ENCODE measurements around the gene HS1BP3. TPM values are rescaled to one million over a fixed set of nuclear protein-coding genes. Genes with fewer than 3 reads are reported as not detected.

Gene HS1BP3
- total and polyA plus RNA-seq, 9 of the 15 experiments (the other 6 are each of a cell fraction or from before 2014, with no cell fraction given) = 0.41 to 8.3 (median 5.9) TPM

DNA sequence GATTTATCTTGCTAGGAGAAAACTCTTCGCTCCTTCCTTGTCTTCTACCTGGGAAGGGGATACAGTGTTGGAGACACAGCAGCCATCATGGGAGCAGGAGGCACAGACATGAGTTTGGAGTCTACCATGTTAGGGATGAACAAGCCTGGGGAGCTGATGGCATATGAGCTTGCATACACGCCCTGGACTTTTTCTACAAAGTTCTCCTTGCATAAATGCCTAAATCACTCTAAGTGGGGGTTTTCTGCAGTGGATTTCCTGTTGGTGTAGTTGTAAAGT, 3.6 kb upstream of the HS1BP3 start (continued):
- no peak for TF ChIP-seq ZZZ3 (IDR thresholded peaks at IDR 0.05)
- no peak for TF ChIP-seq ZKSCAN1 (IDR thresholded peaks at IDR 0.05; ENCODE audit: low read depth, low read length)
- TF ChIP-seq RBM25 (IDR thresholded peaks at IDR 0.05; ENCODE audit: low read depth, low read length, severe bottlenecking) = peak; percentile 91
- TF ChIP-seq BCOR (IDR thresholded peaks at IDR 0.05) = peak; percentile 44; the same call in 1 of the 2 replicates
- TF ChIP-seq, protein P1, sequence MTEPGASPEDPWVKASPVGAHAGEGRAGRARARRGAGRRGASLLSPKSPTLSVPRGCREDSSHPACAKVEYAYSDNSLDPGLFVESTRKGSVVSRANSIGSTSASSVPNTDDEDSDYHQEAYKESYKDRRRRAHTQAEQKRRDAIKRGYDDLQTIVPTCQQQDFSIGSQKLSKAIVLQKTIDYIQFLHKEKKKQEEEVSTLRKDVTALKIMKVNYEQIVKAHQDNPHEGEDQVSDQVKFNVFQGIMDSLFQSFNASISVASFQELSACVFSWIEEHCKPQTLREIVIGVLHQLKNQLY (CRISPR knock-in tag; conservative IDR thresholded peaks at IDR 0.05) = no peak
- 0 out of 2 replicates have a peak, but pooled peaks have one; percentile 27 for TF ChIP-seq SMARCA5 (IDR thresholded peaks at IDR 0.05)

DNA sequence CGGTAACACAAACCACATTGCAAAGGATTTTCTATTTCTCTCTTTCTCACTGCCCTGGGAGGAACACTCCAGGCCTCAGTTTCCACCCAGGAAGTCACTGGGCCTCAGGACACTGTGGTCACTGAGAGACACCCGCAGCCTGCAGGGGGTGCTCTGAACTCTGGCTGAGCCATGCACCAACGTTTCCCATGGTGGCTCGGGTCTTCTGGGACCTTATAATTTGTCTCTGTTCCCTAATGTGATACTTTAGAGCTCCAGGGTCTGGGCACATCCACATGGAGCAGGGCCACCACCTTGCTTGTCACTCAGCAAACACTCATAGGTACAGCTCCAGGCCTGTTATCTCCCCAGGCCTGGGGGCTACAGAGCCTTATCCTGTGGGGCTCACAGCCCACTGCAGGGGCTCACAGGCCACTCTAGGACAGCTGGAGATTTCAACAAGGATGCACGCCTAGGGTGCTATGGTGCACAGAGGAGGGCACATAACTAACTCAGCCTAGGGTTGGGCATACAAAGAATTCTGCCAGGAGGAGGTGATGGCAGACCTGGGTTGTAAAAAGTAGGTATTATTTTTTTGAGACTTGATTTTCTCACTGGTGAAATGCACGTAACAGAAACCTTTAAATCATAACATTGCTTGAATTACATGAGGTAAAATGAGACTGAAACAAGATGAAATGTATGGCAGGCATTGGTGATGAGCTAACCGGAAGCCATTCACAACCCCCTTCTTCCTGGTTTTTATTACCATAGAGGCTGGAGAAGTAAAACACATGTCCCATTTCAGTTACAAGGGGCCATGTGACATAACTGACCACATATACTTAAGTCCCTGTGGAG, 3.0 kb upstream of the HS1BP3 start:
- no peak overlapping the region; the same call in 1 of the 2 replicates for H2AFZ ChIP-seq (ENCODE audit: low read depth, low read length)
- H4K20me1 ChIP-seq (replicated peaks; ENCODE audit: control insufficient read depth, insufficient read depth, low read length) = no peaks in the 10 kb centered on the region
- BruUV-seq (replicated peaks) = no TSS peak
- H3K9me3 ChIP-seq (replicated peaks; ENCODE audit: control insufficient read depth, insufficient read depth, low read depth, low read length) = no peaks in the 10 kb centered on the region
- no peaks in the 10 kb centered on the region; the same call in 2 of the 3 replicates for H3K79me2 ChIP-seq (ENCODE audit: control insufficient read depth, insufficient read depth, low read length)
- H3K27ac ChIP-seq (ENCODE audit: extremely low read depth, low read depth, low read length) = no peak overlapping the region
- H3K27me3 ChIP-seq (ENCODE audit: control insufficient read depth in 2 of 2, insufficient read depth in 2 of 2, low read length in 2 of 2) = peaks cover 8 to 30% of the 10 kb centered on the region in 2 experiments; a peak in 4 of 5 replicates
- CTCF ChIA-PET (ENCODE audit: low intra/inter-chr PET ratio) = interaction anchor here (0.5 kb wide), 1 partner anchor 272 kb away, joined by 3 read pairs; no protein-coding TSS in a partner anchor
- POLR2A ChIA-PET = no interaction called here
- no peak for ATAC-seq
- peaks cover 6 to 20% of the 10 kb centered on the region in 2 experiments; a peak in 3 of 5 replicates for H3K4me1 ChIP-seq (replicated peaks in 1 of 2; ENCODE audit: control insufficient read depth in 2 of 2, insufficient read depth in 2 of 2, low read length in 2 of 2)
- in situ Hi-C loops (cut with MboI) = loop anchor here (25.0 kb wide), 1 partner anchor 608 kb away; no protein-coding TSS in a partner anchor
- H3K36me3 ChIP-seq (ENCODE audit: control insufficient read depth, insufficient read depth, low read length) = no peaks in the 10 kb centered on the region
- intact Hi-C loops (cut with micrococcal nuclease) = no loop called here
- FAIRE-seq = no peak
- no peak overlapping the region for H3K4me2 ChIP-seq (ENCODE audit: insufficient read depth, low read length)
- H3K4me3 ChIP-seq = no peak overlapping the region
- WGBS (ENCODE audit: insufficient coverage, low coverage, missing lambda C conversion rate) = 30% methylated on average over 7 of the region's 7 CpGs
- H3K9ac ChIP-seq (ENCODE audit: insufficient read depth in 1 of 2, low read depth in 2 of 2, low read length in 2 of 2) = no peak overlapping the region
- DNase-seq (ENCODE audit: extremely low read depth in 1 of 4, low spot score in 3 of 4) = peak in 1 of 4 experiments; percentile 31
- no peaks in the 10 kb centered on the region for H3K9me1 ChIP-seq (ENCODE audit: control insufficient read depth, insufficient read depth, low read length)
- TF ChIP-seq, protein P2, sequence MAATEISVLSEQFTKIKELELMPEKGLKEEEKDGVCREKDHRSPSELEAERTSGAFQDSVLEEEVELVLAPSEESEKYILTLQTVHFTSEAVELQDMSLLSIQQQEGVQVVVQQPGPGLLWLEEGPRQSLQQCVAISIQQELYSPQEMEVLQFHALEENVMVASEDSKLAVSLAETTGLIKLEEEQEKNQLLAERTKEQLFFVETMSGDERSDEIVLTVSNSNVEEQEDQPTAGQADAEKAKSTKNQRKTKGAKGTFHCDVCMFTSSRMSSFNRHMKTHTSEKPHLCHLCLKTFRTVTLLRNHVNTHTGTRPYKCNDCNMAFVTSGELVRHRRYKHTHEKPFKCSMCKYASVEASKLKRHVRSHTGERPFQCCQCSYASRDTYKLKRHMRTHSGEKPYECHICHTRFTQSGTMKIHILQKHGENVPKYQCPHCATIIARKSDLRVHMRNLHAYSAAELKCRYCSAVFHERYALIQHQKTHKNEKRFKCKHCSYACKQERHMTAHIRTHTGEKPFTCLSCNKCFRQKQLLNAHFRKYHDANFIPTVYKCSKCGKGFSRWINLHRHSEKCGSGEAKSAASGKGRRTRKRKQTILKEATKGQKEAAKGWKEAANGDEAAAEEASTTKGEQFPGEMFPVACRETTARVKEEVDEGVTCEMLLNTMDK (IDR thresholded peaks at IDR 0.05; ENCODE audit: borderline replicate concordance, insufficient read depth, low read depth, low read length, poor library complexity, severe bottlenecking) = peak; percentile 48
- no peak for TF ChIP-seq FOS (IDR thresholded peaks at IDR 0.05; ENCODE audit: extremely low read depth, insufficient read length)
- no peak for TF ChIP-seq YBX1 (IDR thresholded peaks at IDR 0.05)
- no peak for TF ChIP-seq ILK (tag; IDR thresholded peaks at IDR 0.05; ENCODE audit: borderline replicate concordance, low read depth)
- TF ChIP-seq, protein P3, sequence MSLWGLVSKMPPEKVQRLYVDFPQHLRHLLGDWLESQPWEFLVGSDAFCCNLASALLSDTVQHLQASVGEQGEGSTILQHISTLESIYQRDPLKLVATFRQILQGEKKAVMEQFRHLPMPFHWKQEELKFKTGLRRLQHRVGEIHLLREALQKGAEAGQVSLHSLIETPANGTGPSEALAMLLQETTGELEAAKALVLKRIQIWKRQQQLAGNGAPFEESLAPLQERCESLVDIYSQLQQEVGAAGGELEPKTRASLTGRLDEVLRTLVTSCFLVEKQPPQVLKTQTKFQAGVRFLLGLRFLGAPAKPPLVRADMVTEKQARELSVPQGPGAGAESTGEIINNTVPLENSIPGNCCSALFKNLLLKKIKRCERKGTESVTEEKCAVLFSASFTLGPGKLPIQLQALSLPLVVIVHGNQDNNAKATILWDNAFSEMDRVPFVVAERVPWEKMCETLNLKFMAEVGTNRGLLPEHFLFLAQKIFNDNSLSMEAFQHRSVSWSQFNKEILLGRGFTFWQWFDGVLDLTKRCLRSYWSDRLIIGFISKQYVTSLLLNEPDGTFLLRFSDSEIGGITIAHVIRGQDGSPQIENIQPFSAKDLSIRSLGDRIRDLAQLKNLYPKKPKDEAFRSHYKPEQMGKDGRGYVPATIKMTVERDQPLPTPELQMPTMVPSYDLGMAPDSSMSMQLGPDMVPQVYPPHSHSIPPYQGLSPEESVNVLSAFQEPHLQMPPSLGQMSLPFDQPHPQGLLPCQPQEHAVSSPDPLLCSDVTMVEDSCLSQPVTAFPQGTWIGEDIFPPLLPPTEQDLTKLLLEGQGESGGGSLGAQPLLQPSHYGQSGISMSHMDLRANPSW (CRISPR knock-in tag; IDR thresholded peaks at IDR 0.05) = no peak
- no peak for TF ChIP-seq FOXK2 (conservative IDR thresholded peaks at IDR 0.05 in 1 of 2, IDR thresholded peaks at IDR 0.05 in 1 of 2; ENCODE audit: low read depth in 2 of 2)
- TF ChIP-seq, protein P4, sequence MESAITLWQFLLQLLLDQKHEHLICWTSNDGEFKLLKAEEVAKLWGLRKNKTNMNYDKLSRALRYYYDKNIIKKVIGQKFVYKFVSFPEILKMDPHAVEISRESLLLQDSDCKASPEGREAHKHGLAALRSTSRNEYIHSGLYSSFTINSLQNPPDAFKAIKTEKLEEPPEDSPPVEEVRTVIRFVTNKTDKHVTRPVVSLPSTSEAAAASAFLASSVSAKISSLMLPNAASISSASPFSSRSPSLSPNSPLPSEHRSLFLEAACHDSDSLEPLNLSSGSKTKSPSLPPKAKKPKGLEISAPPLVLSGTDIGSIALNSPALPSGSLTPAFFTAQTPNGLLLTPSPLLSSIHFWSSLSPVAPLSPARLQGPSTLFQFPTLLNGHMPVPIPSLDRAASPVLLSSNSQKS (CRISPR knock-in tag; IDR thresholded peaks at IDR 0.05) = no peak
